Measurements from ENCODE around the gene ALG14. TPM values are rescaled to one million over a fixed set of nuclear protein-coding genes. Genes with fewer than 3 reads are reported as not detected.

The ALG14 gene
- total RNA-seq, 1 experiment from 2014 or later, result 5.7 TPM

DNA sequence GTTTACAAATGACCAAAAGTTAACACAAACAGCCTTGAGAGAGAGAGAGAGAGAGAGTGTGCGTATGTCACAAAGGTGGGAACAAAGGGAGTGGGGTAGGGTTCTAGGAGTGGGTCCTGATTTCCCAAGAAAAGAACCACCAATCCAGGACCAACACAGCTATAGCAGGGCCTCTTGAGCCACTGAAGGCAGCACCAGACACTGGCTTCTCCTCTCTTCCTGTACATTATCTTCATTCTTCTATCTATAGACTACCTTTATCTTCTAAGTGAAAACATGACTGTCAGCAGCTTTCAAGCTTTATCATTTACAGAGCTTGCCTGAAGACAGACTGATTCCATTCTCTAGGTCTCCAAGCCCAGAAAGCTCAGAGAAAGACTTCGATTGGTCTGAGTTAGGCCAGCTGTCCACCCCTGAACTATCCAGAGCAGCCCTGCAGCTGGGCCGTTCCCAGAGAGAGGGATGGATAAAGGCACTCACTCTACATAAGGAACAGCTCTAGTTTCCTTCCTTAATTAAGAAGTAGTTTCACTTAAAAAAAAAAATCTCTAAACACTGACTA is 11.2 kb downstream of the ALG14 start:
- ChIA-PET POLR2A (no interaction called here), RAD21 (ENCODE audit: low non-redundant PET in 1 of 2, low total read pairs in 2 of 2, uncharacterized antibody in 2 of 2, unreplicated experiment in 2 of 2) (no interaction called here)

More for the DNA sequence above, 11.2 kb downstream of the ALG14 start:
- TF ChIP-seq RAD21 (IDR thresholded peaks at IDR 0.05; ENCODE audit: low read depth) (no peak), ZFX (IDR thresholded peaks at IDR 0.05) (no peak), ELF1 (IDR thresholded peaks at IDR 0.05; ENCODE audit: borderline replicate concordance, low read depth) (no peak), POLR2AphosphoS5 (IDR thresholded peaks at IDR 0.05; ENCODE audit: low read depth, low read length) (no peak), YY1 (IDR thresholded peaks at IDR 0.05; ENCODE audit: extremely low read depth, insufficient replicate concordance, low read depth, low read length) (no peak), CEBPB (IDR thresholded peaks at IDR 0.05; ENCODE audit: low read depth) (no peak), JUND (IDR thresholded peaks at IDR 0.05) (no peak), SP1 (IDR thresholded peaks at IDR 0.05; ENCODE audit: low read depth) (no peak), FOSL1 (IDR thresholded peaks at IDR 0.05; ENCODE audit: low read depth) (no peak), EZH2 (IDR thresholded peaks at IDR 0.05) (no peak), EGR1 (IDR thresholded peaks at IDR 0.05; ENCODE audit: low read depth) (no peak), POLR2A (IDR thresholded peaks at IDR 0.05; ENCODE audit: borderline replicate concordance, extremely low read depth, insufficient read depth, insufficient read length) (no peak), SRF (IDR thresholded peaks at IDR 0.05; ENCODE audit: low read depth) (no peak), CBX3 (IDR thresholded peaks at IDR 0.05; ENCODE audit: low read depth) (no peak)
- TF ChIP-seq, protein P1, sequence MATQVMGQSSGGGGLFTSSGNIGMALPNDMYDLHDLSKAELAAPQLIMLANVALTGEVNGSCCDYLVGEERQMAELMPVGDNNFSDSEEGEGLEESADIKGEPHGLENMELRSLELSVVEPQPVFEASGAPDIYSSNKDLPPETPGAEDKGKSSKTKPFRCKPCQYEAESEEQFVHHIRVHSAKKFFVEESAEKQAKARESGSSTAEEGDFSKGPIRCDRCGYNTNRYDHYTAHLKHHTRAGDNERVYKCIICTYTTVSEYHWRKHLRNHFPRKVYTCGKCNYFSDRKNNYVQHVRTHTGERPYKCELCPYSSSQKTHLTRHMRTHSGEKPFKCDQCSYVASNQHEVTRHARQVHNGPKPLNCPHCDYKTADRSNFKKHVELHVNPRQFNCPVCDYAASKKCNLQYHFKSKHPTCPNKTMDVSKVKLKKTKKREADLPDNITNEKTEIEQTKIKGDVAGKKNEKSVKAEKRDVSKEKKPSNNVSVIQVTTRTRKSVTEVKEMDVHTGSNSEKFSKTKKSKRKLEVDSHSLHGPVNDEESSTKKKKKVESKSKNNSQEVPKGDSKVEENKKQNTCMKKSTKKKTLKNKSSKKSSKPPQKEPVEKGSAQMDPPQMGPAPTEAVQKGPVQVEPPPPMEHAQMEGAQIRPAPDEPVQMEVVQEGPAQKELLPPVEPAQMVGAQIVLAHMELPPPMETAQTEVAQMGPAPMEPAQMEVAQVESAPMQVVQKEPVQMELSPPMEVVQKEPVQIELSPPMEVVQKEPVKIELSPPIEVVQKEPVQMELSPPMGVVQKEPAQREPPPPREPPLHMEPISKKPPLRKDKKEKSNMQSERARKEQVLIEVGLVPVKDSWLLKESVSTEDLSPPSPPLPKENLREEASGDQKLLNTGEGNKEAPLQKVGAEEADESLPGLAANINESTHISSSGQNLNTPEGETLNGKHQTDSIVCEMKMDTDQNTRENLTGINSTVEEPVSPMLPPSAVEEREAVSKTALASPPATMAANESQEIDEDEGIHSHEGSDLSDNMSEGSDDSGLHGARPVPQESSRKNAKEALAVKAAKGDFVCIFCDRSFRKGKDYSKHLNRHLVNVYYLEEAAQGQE (IDR thresholded peaks at IDR 0.05; ENCODE audit: low read depth), result no peak
- TF ChIP-seq, protein P2, sequence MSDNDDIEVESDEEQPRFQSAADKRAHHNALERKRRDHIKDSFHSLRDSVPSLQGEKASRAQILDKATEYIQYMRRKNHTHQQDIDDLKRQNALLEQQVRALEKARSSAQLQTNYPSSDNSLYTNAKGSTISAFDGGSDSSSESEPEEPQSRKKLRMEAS (IDR thresholded peaks at IDR 0.05), result no peak
- TF ChIP-seq, protein P3, sequence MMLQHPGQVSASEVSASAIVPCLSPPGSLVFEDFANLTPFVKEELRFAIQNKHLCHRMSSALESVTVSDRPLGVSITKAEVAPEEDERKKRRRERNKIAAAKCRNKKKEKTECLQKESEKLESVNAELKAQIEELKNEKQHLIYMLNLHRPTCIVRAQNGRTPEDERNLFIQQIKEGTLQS (IDR thresholded peaks at IDR 0.05), result no peak
- TF ChIP-seq, protein P4, sequence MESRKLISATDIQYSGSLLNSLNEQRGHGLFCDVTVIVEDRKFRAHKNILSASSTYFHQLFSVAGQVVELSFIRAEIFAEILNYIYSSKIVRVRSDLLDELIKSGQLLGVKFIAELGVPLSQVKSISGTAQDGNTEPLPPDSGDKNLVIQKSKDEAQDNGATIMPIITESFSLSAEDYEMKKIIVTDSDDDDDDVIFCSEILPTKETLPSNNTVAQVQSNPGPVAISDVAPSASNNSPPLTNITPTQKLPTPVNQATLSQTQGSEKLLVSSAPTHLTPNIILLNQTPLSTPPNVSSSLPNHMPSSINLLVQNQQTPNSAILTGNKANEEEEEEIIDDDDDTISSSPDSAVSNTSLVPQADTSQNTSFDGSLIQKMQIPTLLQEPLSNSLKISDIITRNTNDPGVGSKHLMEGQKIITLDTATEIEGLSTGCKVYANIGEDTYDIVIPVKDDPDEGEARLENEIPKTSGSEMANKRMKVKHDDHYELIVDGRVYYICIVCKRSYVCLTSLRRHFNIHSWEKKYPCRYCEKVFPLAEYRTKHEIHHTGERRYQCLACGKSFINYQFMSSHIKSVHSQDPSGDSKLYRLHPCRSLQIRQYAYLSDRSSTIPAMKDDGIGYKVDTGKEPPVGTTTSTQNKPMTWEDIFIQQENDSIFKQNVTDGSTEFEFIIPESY (IDR thresholded peaks at IDR 0.05; ENCODE audit: extremely low read depth, insufficient replicate concordance, low read length), result no peak
- H3K4me2 ChIP-seq (ENCODE audit: low read length), result no peak overlapping the region
- H4K20me1 ChIP-seq (ENCODE audit: insufficient read depth), result no peaks in the 10 kb centered on the region
- H3K36me3 ChIP-seq (ENCODE audit: control insufficient read depth in 1 of 2, insufficient read depth in 2 of 2, low read length in 2 of 2), result no peaks in the 10 kb centered on the region; a peak in 1 of 4 replicates
- intact Hi-C loops (cut with micrococcal nuclease), result no loop called here
- DNase-seq (ENCODE audit: low read depth, low spot score) (no peak), ATAC-seq (no peak)
- H3K4me3 ChIP-seq (replicated peaks in 1 of 2; ENCODE audit: low read depth in 1 of 2, low read length in 2 of 2), result no peak overlapping the region
- H3K27me3 ChIP-seq (ENCODE audit: insufficient read depth, low read length), result no peaks in the 10 kb centered on the region
- no TSS peak for BruUV-seq (replicated peaks)
- H3K9me2 ChIP-seq (ENCODE audit: insufficient read depth), result no peaks in the 10 kb centered on the region
- peaks cover 0 to 7% of the 10 kb centered on the region in 2 experiments; a peak in 2 of 4 replicates for H3K4me1 ChIP-seq (ENCODE audit: control insufficient read depth in 1 of 2, insufficient read depth in 2 of 2, low read length in 2 of 2)
- no peak overlapping the region for H2AFZ ChIP-seq (ENCODE audit: low read depth, low read length, poor library complexity, severe bottlenecking)
- no peaks in the 10 kb centered on the region for H3K9me3 ChIP-seq (ENCODE audit: control insufficient read depth in 1 of 2, insufficient read depth in 1 of 2, low read depth in 1 of 2, low read length in 2 of 2)
- no peak overlapping the region for H3K9ac ChIP-seq (ENCODE audit: low read length)
- CTCF ChIA-PET, result interaction anchor here (1.4 kb wide), 1 partner anchor 23 kb away, joined by 4 read pairs; no protein-coding TSS in a partner anchor
- no peaks in the 10 kb centered on the region for H3K79me2 ChIP-seq (ENCODE audit: insufficient read depth, low read length)
- no peak overlapping the region for H3K27ac ChIP-seq (ENCODE audit: low read depth, low read length)

Measured in HCT116 (cell line).